ENCODE results near the gene ARHGAP26. TPM values are rescaled to one million over a fixed set of nuclear protein-coding genes. Genes with fewer than 3 reads are reported as not detected.

The ARHGAP26 gene
- total and polyA plus RNA-seq, 4 donors = 5.4 to 52.3 (median 30.4) TPM

DNA sequence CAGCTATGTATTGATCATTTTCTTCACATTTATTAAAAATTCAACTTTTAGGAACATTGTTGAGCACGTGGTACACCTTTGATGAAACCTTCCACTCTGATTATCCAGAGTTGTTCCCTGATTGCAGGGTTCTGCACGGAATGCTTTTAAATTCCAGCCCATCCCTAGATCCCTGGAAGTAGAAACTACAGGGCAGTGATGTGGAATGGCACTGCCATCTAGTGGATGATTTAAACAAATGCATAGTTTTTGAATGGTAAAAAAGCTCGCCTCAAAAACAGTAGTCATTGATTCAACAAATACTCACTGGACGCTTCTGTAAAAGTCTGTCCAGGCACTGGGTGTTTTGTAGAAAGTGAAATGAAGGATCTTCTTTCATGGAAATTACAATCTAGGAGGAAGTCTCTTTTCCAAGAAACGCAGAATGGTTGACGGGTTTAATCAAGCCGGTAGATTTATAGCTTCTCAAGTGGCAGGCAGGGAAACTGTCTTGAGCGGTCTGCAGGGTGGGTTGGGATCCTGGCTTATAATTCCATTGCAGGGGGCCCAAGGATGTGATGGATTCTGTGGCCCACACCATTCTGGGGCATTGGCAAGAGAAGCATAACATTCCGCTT lies 118.4 kb downstream of the ARHGAP26 start:
- Histone ChIP-seq H3K4me3 (no peak overlapping the region), H3K36me3 (ENCODE audit: control insufficient read depth in 4 of 4, insufficient read depth in 4 of 4, low read length in 4 of 4) (peaks cover 0 to 2% (median 0%) of the 10 kb centered on the region in 4 donors), H3K4me1 (ENCODE audit: control insufficient read depth in 5 of 5, insufficient read depth in 5 of 5, low read length in 5 of 5) (peaks cover 0 to 4% (median 0%) of the 10 kb centered on the region in 5 donors), H3K27ac (ENCODE audit: low read depth in 1 of 2, low read length in 1 of 2) (no peak overlapping the region), H3K27me3 (ENCODE audit: control insufficient read depth in 3 of 3, insufficient read depth in 3 of 3, low read length in 2 of 3) (no peaks in the 10 kb centered on the region), H3K9me3 (ENCODE audit: control insufficient read depth in 4 of 4, insufficient read depth in 3 of 4, low read length in 3 of 4) (no peaks in the 10 kb centered on the region), H3K9ac (ENCODE audit: insufficient read depth in 1 of 2, low read length in 2 of 2) (no peak overlapping the region)
- ATAC-seq (ENCODE audit: insufficient read depth, low FRiP score) (peak; percentile 72), DNase-seq (peak; percentile 57 to 79 (median 67))
- TF ChIP-seq, protein P1, sequence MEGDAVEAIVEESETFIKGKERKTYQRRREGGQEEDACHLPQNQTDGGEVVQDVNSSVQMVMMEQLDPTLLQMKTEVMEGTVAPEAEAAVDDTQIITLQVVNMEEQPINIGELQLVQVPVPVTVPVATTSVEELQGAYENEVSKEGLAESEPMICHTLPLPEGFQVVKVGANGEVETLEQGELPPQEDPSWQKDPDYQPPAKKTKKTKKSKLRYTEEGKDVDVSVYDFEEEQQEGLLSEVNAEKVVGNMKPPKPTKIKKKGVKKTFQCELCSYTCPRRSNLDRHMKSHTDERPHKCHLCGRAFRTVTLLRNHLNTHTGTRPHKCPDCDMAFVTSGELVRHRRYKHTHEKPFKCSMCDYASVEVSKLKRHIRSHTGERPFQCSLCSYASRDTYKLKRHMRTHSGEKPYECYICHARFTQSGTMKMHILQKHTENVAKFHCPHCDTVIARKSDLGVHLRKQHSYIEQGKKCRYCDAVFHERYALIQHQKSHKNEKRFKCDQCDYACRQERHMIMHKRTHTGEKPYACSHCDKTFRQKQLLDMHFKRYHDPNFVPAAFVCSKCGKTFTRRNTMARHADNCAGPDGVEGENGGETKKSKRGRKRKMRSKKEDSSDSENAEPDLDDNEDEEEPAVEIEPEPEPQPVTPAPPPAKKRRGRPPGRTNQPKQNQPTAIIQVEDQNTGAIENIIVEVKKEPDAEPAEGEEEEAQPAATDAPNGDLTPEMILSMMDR (IDR thresholded peaks at IDR 0.05; ENCODE audit: control extremely low read depth, extremely low read depth) = peak; percentile 72
- WGBS, 2 donors = 50 to 66% methylated on average over 9 of the region's 9 CpGs

DNA sequence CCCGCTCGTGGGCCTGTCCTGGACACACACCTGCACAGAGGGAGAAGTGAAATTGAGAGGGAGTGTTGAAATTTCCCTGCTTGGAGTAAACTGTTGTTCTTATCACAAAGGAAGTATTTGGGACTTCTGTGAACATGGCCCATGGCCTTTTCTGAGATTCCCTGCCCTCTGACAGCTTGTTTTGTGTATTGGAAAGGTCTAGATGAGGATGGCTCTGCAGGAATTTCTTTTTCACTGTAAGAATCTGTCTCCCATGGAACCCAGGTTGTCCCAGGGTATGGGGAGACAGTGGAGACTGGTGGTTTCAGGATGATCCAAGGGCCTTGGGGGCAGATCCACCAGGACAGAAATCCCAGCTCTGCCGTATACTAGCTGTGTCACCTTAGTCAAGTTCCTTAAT lies 121.8 kb downstream of the ARHGAP26 start:
- Histone ChIP-seq H3K9ac (ENCODE audit: insufficient read depth in 1 of 2, low read length in 2 of 2) (no peak overlapping the region), H3K36me3 (ENCODE audit: control insufficient read depth in 4 of 4, insufficient read depth in 4 of 4, low read length in 4 of 4) (peaks cover 0 to 5% (median under 1%) of the 10 kb centered on the region in 4 donors), H3K4me1 (ENCODE audit: control insufficient read depth in 5 of 5, insufficient read depth in 5 of 5, low read length in 5 of 5) (peaks cover 0 to 8% (median 0%) of the 10 kb centered on the region in 5 donors), H3K27me3 (ENCODE audit: control insufficient read depth in 3 of 3, insufficient read depth in 3 of 3, low read length in 2 of 3) (no peaks in the 10 kb centered on the region), H3K27ac (ENCODE audit: low read depth in 1 of 2, low read length in 1 of 2) (no peak overlapping the region), H3K9me3 (ENCODE audit: control insufficient read depth in 4 of 4, insufficient read depth in 3 of 4, low read length in 3 of 4) (no peaks in the 10 kb centered on the region), H3K4me3 (no peak overlapping the region)
- WGBS, 2 donors = 81 to 86% methylated on average over 3 of the region's 3 CpGs
- ATAC-seq (ENCODE audit: insufficient read depth, low FRiP score) (no peak), DNase-seq (no peak)
- TF ChIP-seq, protein P1 (IDR thresholded peaks at IDR 0.05; ENCODE audit: control extremely low read depth, extremely low read depth) = no peak

DNA sequence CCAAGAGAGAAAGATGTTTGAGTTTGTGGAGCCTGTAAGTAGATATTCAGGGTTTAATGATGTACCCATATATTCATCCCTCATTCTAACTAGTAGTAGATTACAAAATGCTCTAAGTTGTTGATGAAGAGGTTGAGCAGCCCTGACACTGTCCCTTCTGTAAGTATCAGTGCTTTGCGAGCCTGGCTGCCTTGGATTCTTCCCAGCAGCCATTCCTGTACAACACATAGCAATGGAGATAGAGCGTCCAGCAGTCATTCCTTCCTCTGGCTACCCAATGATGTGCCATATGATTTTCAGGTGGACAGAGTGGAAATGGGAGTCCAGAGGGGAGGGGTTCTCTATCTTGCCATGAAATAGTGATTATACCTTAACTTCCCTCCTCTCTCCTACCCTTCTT lies 124.1 kb downstream of the ARHGAP26 start:
- TF ChIP-seq, protein P1 (IDR thresholded peaks at IDR 0.05; ENCODE audit: control extremely low read depth, extremely low read depth) = no peak
- Histone ChIP-seq H3K4me1 (ENCODE audit: control insufficient read depth in 5 of 5, insufficient read depth in 5 of 5, low read length in 5 of 5) (peaks cover 0 to 8% (median 0%) of the 10 kb centered on the region in 5 donors), H3K27me3 (ENCODE audit: control insufficient read depth in 3 of 3, insufficient read depth in 3 of 3, low read length in 2 of 3) (no peaks in the 10 kb centered on the region), H3K4me3 (no peak overlapping the region), H3K9me3 (ENCODE audit: control insufficient read depth in 4 of 4, insufficient read depth in 3 of 4, low read length in 3 of 4) (no peaks in the 10 kb centered on the region), H3K9ac (ENCODE audit: insufficient read depth in 1 of 2, low read length in 2 of 2) (no peak overlapping the region), H3K36me3 (ENCODE audit: control insufficient read depth in 4 of 4, insufficient read depth in 4 of 4, low read length in 4 of 4) (peaks cover 0 to 9% (median under 1%) of the 10 kb centered on the region in 4 donors), H3K27ac (ENCODE audit: low read depth in 1 of 2, low read length in 1 of 2) (no peak overlapping the region)
- DNase-seq (no peak), ATAC-seq (ENCODE audit: insufficient read depth, low FRiP score) (no peak)
- WGBS, 2 donors = 96 to 98% methylated on average over 2 of the region's 2 CpGs

All from lung (tissue), 12 donors.